Stimulated activated naive CD8-positive, alpha-beta T cell treated with anti-CD3 and anti-CD28 coated beads, Interleukin-15, Interleukin-2, amounts not matched to agents 100 ng/mL and 50 ng/mL, for 24 hours (primary cell): ENCODE measurements around the gene OR1A2.
"Not testable (repeated sequence)": the region's sequence is repeated elsewhere in the genome, so short reads cannot be mapped to it uniquely, and the experiment has no call there.

Experiments used
- H3K27ac Mint-ChIP-seq: one replicate; pipeline ENCODE4 v1.8.0; 2021; ENCODE audit warnings: mild to moderate bottlenecking, mixed read lengths
- H3K27me3 Mint-ChIP-seq: one replicate; pipeline ENCODE4 v1.8.0; 2021; ENCODE audit warnings: mixed read lengths
- H3K36me3 Mint-ChIP-seq: one replicate; pipeline ENCODE4 v1.8.0; 2021; ENCODE audit warnings: low read depth, mixed read lengths
- H3K4me1 Mint-ChIP-seq: one replicate; pipeline ENCODE4 v1.8.0; 2021; ENCODE audit warnings: low read depth, mixed read lengths
- H3K4me3 Mint-ChIP-seq: one replicate; pipeline ENCODE4 v1.8.0; 2021; ENCODE audit warnings: mild to moderate bottlenecking, mixed read lengths
- H3K9me3 Mint-ChIP-seq: one replicate; pipeline ENCODE4 v1.8.0; 2021; ENCODE audit warnings: mixed read lengths

OR1A2 gene

GRCh38 chr17:3197219-3197618 is at the start of gene OR1A2:
Gene OR1A2, plus strand, starts transcription at chr17:3197519. Its CDS starts 0 bp downstream, at chr17:3197519.
- Mint-ChIP-seq H3K27ac (no peak within 1 kb of the TSS), H3K27me3 (peaks cover 35% of the 10 kb centered on the region)

GRCh38 chr17:3157218-3157617 is 40.1 kb upstream of the OR1A2 start:
- Mint-ChIP-seq H3K36me3 (no peaks in the 10 kb centered on the region), H3K27ac (no peak overlapping the region), H3K4me3 (no peak overlapping the region), H3K4me1 (no peaks in the 10 kb centered on the region), H3K27me3 (peaks cover 35% of the 10 kb centered on the region), H3K9me3 (no peaks in the 10 kb centered on the region)

More at GRCh38 chr17:3197219-3197618, at the start of gene OR1A2:
- Mint-ChIP-seq H3K36me3 (no peaks in the 10 kb centered on the region), H3K9me3 (peaks cover 6% of the 10 kb centered on the region), H3K4me1 (no peaks in the 10 kb centered on the region), H3K4me3 (no peak within 1 kb of the TSS)

GRCh38 chr17:3167574-3167973 is 29.7 kb upstream of the OR1A2 start:
- Mint-ChIP-seq H3K36me3 (no peaks in the 10 kb centered on the region), H3K4me3 (no peak overlapping the region), H3K27me3 (peaks cover 20% of the 10 kb centered on the region), H3K27ac (no peak overlapping the region), H3K9me3 (peaks cover 9% of the 10 kb centered on the region), H3K4me1 (peaks cover 8% of the 10 kb centered on the region)

GRCh38 chr17:3189961-3190360 is 7.4 kb upstream of the OR1A2 start:
- Mint-ChIP-seq H3K4me1 (no peaks in the 10 kb centered on the region), H3K4me3 (no peak overlapping the region), H3K27ac (no peak overlapping the region), H3K9me3 (no peaks in the 10 kb centered on the region), H3K36me3 (no peaks in the 10 kb centered on the region), H3K27me3 (peaks cover 20% of the 10 kb centered on the region)

GRCh38 chr17:3207367-3207766 is 10.0 kb downstream of the OR1A2 start, which contains the start of gene OR1A1:
Gene OR1A1, plus strand, starts transcription at chr17:3207667. Its CDS starts 7,954 bp downstream, at chr17:3215621.
- H3K4me3 Mint-ChIP-seq, result no peak within 1 kb of the TSS
- no peak within 1 kb of the TSS for H3K27ac Mint-ChIP-seq
- peaks cover 10% of the 10 kb centered on the region for H3K27me3 Mint-ChIP-seq
- no peaks in the 10 kb centered on the region for H3K36me3 Mint-ChIP-seq
- H3K4me1 Mint-ChIP-seq, result no peaks in the 10 kb centered on the region
- H3K9me3 Mint-ChIP-seq, result no peaks in the 10 kb centered on the region

- Mint-ChIP-seq H3K27ac (no peak overlapping the region), H3K27me3 (peaks cover 13% of the 10 kb centered on the region), H3K36me3 (no peaks in the 10 kb centered on the region), H3K9me3 (no peaks in the 10 kb centered on the region), H3K4me3 (no peak overlapping the region), H3K4me1 (no peaks in the 10 kb centered on the region)
Observed at GRCh38 chr17:3208484-3208883, 11.2 kb downstream of the OR1A2 start.

- no peak overlapping the region for H3K4me3 Mint-ChIP-seq
- H3K36me3 Mint-ChIP-seq, result no peaks in the 10 kb centered on the region
- no peaks in the 10 kb centered on the region for H3K4me1 Mint-ChIP-seq
- H3K9me3 Mint-ChIP-seq, result no peaks in the 10 kb centered on the region
- H3K27ac Mint-ChIP-seq, result no peak overlapping the region
- H3K27me3 Mint-ChIP-seq, result peaks cover 12% of the 10 kb centered on the region
Observed at GRCh38 chr17:3213001-3213400, 15.7 kb downstream of the OR1A2 start.

- no peaks in the 10 kb centered on the region for H3K36me3 Mint-ChIP-seq
- H3K4me3 Mint-ChIP-seq, result no peak overlapping the region
- peaks cover 18% of the 10 kb centered on the region for H3K27me3 Mint-ChIP-seq
- H3K9me3 Mint-ChIP-seq, result no peaks in the 10 kb centered on the region
- H3K27ac Mint-ChIP-seq, result no peak overlapping the region
- no peaks in the 10 kb centered on the region for H3K4me1 Mint-ChIP-seq
Observed at GRCh38 chr17:3213587-3213986, 16.3 kb downstream of the OR1A2 start.

- not testable (repeated sequence) for H3K36me3 Mint-ChIP-seq, H3K4me3 Mint-ChIP-seq, H3K27me3 Mint-ChIP-seq, H3K4me1 Mint-ChIP-seq, H3K9me3 Mint-ChIP-seq, H3K27ac Mint-ChIP-seq
Observed at GRCh38 chr17:3219978-3220377, 22.7 kb downstream of the OR1A2 start.

GRCh38 chr17:3221850-3222249 is 24.5 kb downstream of the OR1A2 start:
- peak overlapping the region; percentile 58 for H3K4me3 Mint-ChIP-seq
- H3K9me3 Mint-ChIP-seq, result no peaks in the 10 kb centered on the region
- H3K4me1 Mint-ChIP-seq, result peaks cover 9% of the 10 kb centered on the region
- H3K27ac Mint-ChIP-seq, result no peak overlapping the region
- H3K36me3 Mint-ChIP-seq, result no peaks in the 10 kb centered on the region
- peaks cover 10% of the 10 kb centered on the region for H3K27me3 Mint-ChIP-seq

GRCh38 chr17:3222505-3222904 is 25.2 kb downstream of the OR1A2 start:
- peaks cover 10% of the 10 kb centered on the region for H3K27me3 Mint-ChIP-seq
- no peaks in the 10 kb centered on the region for H3K36me3 Mint-ChIP-seq
- H3K27ac Mint-ChIP-seq, result no peak overlapping the region
- H3K9me3 Mint-ChIP-seq, result no peaks in the 10 kb centered on the region
- peak overlapping the region; percentile 58 for H3K4me3 Mint-ChIP-seq
- H3K4me1 Mint-ChIP-seq, result peaks cover 9% of the 10 kb centered on the region

GRCh38 chr17:3224721-3225352 is 27.5 kb downstream of the OR1A2 start:
- not testable (repeated sequence) for H3K4me3 Mint-ChIP-seq, H3K27ac Mint-ChIP-seq, H3K9me3 Mint-ChIP-seq, H3K4me1 Mint-ChIP-seq, H3K36me3 Mint-ChIP-seq, H3K27me3 Mint-ChIP-seq

GRCh38 chr17:3232300-3232699 is 35.0 kb downstream of the OR1A2 start:
- H3K27ac Mint-ChIP-seq, H3K27me3 Mint-ChIP-seq, H3K36me3 Mint-ChIP-seq, H3K4me3 Mint-ChIP-seq, H3K4me1 Mint-ChIP-seq, H3K9me3 Mint-ChIP-seq: not testable (repeated sequence)

GRCh38 chr17:3238685-3239084 is 41.4 kb downstream of the OR1A2 start:
- not testable (repeated sequence) for H3K27ac Mint-ChIP-seq

GRCh38 chr17:3241044-3241443 is 43.7 kb downstream of the OR1A2 start:
- H3K4me3 Mint-ChIP-seq, H3K4me1 Mint-ChIP-seq, H3K27ac Mint-ChIP-seq, H3K36me3 Mint-ChIP-seq, H3K27me3 Mint-ChIP-seq, H3K9me3 Mint-ChIP-seq: not testable (repeated sequence)

More at GRCh38 chr17:3238685-3239084, 41.4 kb downstream of the OR1A2 start:
- not testable (repeated sequence) for H3K9me3 Mint-ChIP-seq, H3K4me3 Mint-ChIP-seq, H3K4me1 Mint-ChIP-seq, H3K27me3 Mint-ChIP-seq, H3K36me3 Mint-ChIP-seq

- not testable (repeated sequence) for H3K4me1 Mint-ChIP-seq, H3K9me3 Mint-ChIP-seq, H3K27me3 Mint-ChIP-seq, H3K27ac Mint-ChIP-seq, H3K36me3 Mint-ChIP-seq, H3K4me3 Mint-ChIP-seq
Observed at GRCh38 chr17:3244841-3245240, 47.5 kb downstream of the OR1A2 start.
